HL-60/S4 treated with phorbol 12-myristate 13-acetate at 8.2 ng/mL for 4 days and 3 days (cell line): ENCODE results near the gene BCL2.
"Not testable (repeated sequence)": the region's sequence is repeated elsewhere in the genome, so short reads cannot be mapped to it uniquely, and the experiment has no call there.

Source experiments
- in situ Hi-C: fragments of 300-500 bp; cut with MboI; formaldehyde crosslinking; loops from 2 replicates; pipeline ENCODE4 v1.15.0; 2022; ENCODE audit warnings: low sequenced_read_pairs

Gene BCL2

GRCh38 chr18:63207143-63207790 lies 112.3 kb downstream of the BCL2 start:
- in situ Hi-C loops, result no loop called here

- in situ Hi-C loops, result no loop called here
Observed at GRCh38 chr18:63206433-63207142, 113.0 kb downstream of the BCL2 start.

- in situ Hi-C loops, result no loop called here
Observed at GRCh38 chr18:63205791-63206252, 113.7 kb downstream of the BCL2 start.

GRCh38 chr18:63203497-63203896 lies 116.1 kb downstream of the BCL2 start:
- in situ Hi-C loops, result no loop called here

- in situ Hi-C loops, result no loop called here
Observed at GRCh38 chr18:63202828-63203227, 116.7 kb downstream of the BCL2 start.

GRCh38 chr18:63201456-63201855 lies 118.1 kb downstream of the BCL2 start:
- in situ Hi-C loops, result not testable (repeated sequence)

GRCh38 chr18:63199743-63200241 lies 119.8 kb downstream of the BCL2 start:
- in situ Hi-C loops, result no loop called here

- in situ Hi-C loops, result no loop called here
Observed at GRCh38 chr18:63198868-63199742, 120.5 kb downstream of the BCL2 start.

- in situ Hi-C loops, result no loop called here
Observed at GRCh38 chr18:63198098-63198760, 121.3 kb downstream of the BCL2 start.

- in situ Hi-C loops, result no loop called here
Observed at GRCh38 chr18:63197246-63197869, 122.2 kb downstream of the BCL2 start.

- in situ Hi-C loops, result no loop called here
Observed at GRCh38 chr18:63195326-63196159, 124.0 kb downstream of the BCL2 start.

GRCh38 chr18:63192885-63193349 lies 126.7 kb downstream of the BCL2 start:
- in situ Hi-C loops, result no loop called here

- in situ Hi-C loops, result no loop called here
Observed at GRCh38 chr18:63192126-63192884, 127.3 kb downstream of the BCL2 start.

GRCh38 chr18:63191413-63191812 lies 128.2 kb downstream of the BCL2 start:
- in situ Hi-C loops, result no loop called here

- in situ Hi-C loops, result not testable (repeated sequence)
Observed at GRCh38 chr18:63190838-63191237, 128.7 kb downstream of the BCL2 start.

GRCh38 chr18:63189817-63190216 lies 129.8 kb downstream of the BCL2 start:
- in situ Hi-C loops, result no loop called here

- in situ Hi-C loops, result no loop called here
Observed at GRCh38 chr18:63189041-63189440, 130.5 kb downstream of the BCL2 start.

- in situ Hi-C loops, result no loop called here
Observed at GRCh38 chr18:63187791-63188460, 131.6 kb downstream of the BCL2 start.
